ENCODE measurements around the gene C6orf132.

C6orf132 gene

DNA sequence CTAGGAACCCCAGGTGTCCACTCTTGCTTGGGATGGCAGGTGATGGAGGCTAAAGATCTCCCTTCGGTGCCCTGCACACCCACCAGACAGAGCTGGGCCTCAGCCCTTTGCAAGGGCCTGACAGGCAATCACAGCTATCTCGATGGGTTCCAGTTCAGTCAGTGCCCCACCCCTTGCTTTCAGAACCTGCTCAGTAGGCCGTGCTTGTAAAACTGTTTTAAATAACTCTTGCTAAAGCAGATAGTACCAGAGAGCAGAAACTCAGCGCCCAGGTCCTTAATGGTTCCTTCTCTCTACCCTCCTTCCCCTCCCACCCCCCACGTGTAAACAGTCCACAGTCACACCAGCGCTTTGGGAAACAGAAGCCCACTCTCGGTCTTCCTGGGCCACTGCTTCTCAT lies 39.2 kb downstream of the C6orf132 start:
- no peak overlapping the region for H3K4me3 ChIP-seq (ENCODE audit: control insufficient read depth, low read depth, low read length)
- no peak for TF ChIP-seq CTCF (conservative IDR thresholded peaks at IDR 0.05; ENCODE audit: control insufficient read depth, insufficient read depth, low read depth, low read length)
- DNase-seq (ENCODE audit: low read depth): no peak

GRCh38 chr6:42101186-42101657 lies 41.2 kb downstream of the C6orf132 start:
- peak; percentile 46 for DNase-seq (ENCODE audit: low read depth)
- no peak overlapping the region for H3K4me3 ChIP-seq (ENCODE audit: control insufficient read depth, low read depth, low read length)
- TF ChIP-seq CTCF (conservative IDR thresholded peaks at IDR 0.05; ENCODE audit: control insufficient read depth, insufficient read depth, low read depth, low read length): no peak

DNA sequence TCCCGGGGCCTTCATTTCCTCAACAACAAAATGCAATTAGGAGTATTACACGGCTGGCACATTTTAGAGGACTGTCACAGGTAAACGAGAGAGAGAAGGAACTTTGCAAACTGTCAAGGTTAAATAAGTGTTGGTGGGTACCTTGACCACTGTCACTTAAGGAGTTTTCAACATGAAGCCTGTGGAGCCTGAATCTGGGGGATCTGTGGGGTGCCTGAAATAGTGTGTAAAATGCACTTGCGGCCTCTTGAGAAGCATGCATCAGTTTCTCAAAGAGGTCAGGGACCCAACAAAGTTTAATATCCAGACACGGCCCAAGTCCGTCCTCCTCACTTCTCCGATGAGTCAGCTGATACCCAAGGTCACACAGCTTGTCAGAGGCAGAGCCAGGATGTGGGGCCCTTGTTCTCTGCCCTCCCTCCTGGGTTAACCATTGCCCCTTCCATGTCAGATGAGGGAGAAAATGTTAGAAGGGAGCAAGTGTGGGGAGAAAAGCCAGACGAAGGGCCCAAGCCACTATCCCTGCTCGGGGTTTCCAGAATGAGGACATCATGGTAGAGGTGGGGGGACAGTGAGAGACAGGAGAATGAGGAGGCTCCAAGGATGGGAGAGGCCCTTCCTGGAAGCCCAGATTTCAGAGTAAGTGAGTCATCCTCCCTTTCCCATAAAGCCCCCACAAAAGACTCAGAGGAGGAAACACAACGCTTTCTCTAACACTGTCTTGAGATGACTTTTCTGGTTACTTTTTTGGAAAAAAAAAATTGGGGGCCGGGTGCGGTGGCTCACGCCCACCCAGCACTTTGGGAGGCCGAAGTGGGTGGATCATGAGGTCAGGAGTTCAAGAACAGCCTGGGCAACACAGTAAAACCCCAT lies 42.2 kb downstream of the C6orf132 start:
- TF ChIP-seq CTCF (conservative IDR thresholded peaks at IDR 0.05; ENCODE audit: control insufficient read depth, insufficient read depth, low read depth, low read length): no peak
- peak; percentile 90 for DNase-seq (ENCODE audit: low read depth)
- no peak overlapping the region for H3K4me3 ChIP-seq (ENCODE audit: control insufficient read depth, low read depth, low read length)

GRCh38 chr6:42099340-42100028 lies 42.9 kb downstream of the C6orf132 start:
- no peak overlapping the region for H3K4me3 ChIP-seq (ENCODE audit: control insufficient read depth, low read depth, low read length)
- peak; percentile 85 for DNase-seq (ENCODE audit: low read depth)
- no peak for TF ChIP-seq CTCF (conservative IDR thresholded peaks at IDR 0.05; ENCODE audit: control insufficient read depth, insufficient read depth, low read depth, low read length)

DNA sequence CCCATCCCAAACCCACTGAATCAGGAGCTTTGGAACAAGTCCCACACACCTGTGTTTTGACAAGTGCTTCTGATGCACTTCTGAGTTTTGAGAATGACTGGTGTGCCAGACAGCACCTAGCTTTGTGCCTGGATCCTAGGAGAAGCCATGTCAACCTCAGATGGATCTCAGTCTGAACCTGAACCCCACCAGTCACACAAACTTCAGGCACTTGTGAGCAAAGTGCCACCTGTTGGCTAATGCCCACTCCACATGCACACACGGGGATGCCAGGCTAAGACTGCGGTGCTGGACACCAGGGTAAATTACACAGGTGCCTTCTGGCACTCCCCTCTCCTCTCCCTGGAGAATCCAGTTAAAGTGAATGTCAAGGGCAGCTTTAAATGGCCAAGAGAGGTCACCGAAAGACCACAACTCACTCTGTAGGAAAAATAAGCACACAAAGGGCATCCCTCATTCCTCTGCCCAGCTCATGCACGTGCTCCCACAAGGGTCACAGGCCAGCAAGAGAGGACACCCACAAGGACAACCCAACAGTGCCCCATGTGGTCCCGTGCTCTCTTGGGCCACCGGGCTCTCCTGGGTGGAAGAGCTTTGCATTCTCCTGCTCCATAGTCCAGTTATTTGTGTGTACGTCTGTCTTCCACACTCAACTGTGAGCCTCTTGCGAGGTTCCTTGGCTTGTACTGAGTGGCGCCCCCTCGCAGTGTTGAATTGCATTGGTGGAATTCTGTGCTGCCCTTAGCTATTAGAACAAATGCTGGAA lies 46.5 kb downstream of the C6orf132 start:
- TF ChIP-seq CTCF (conservative IDR thresholded peaks at IDR 0.05; ENCODE audit: control insufficient read depth, insufficient read depth, low read depth, low read length): no peak
- DNase-seq (ENCODE audit: low read depth): no peak
- no peak overlapping the region for H3K4me3 ChIP-seq (ENCODE audit: control insufficient read depth, low read depth, low read length)

- TF ChIP-seq CTCF (conservative IDR thresholded peaks at IDR 0.05; ENCODE audit: control insufficient read depth, insufficient read depth, low read depth, low read length): no peak
- H3K4me3 ChIP-seq (ENCODE audit: control insufficient read depth, low read depth, low read length): no peak overlapping the region
- no peak for DNase-seq (ENCODE audit: low read depth)
Measured at GRCh38 chr6:42095094-42095493, 47.3 kb downstream of the C6orf132 start.
